SJCRH30 (cell line): ENCODE measurements around the gene NHERF1. TPM values are rescaled to one million over a fixed set of nuclear protein-coding genes. Genes with fewer than 3 reads are reported as not detected.

Source experiments
- DNase-seq, 2 experiments: peaks; one replicate each; pipeline ENCODE4 v3.0.0-alpha.2; 2015 to 2020
- H3K27ac ChIP-seq: fragments of 250-450 bp; sonication (Bioruptor Pico); 2 replicates; pipeline ENCODE4 v1.5.1; 2020; ENCODE audit warnings: mild to moderate bottlenecking, moderate library complexity
- H3K27me3 ChIP-seq: fragments of 250-450 bp; sonication (Bioruptor Pico); 2 replicates; pipeline ENCODE4 v1.5.1; 2020; ENCODE audit warnings: mild to moderate bottlenecking, moderate library complexity
- H3K36me3 ChIP-seq: fragments of 250-450 bp; sonication (Bioruptor Pico); 2 replicates; pipeline ENCODE4 v1.5.1; 2020; ENCODE audit warnings: mild to moderate bottlenecking, moderate library complexity
- H3K4me1 ChIP-seq: fragments of 250-450 bp; sonication (Bioruptor Pico); 2 replicates; pipeline ENCODE4 v1.5.1; 2020; ENCODE audit warnings: mild to moderate bottlenecking, moderate library complexity
- H3K4me3 ChIP-seq: fragments of 250-450 bp; sonication (Bioruptor Pico); 2 replicates; pipeline ENCODE4 v1.5.1; 2020; ENCODE audit warnings: mild to moderate bottlenecking, moderate library complexity
- H3K9me3 ChIP-seq: fragments of 250-450 bp; sonication (Bioruptor Pico); replicated peaks from 2 replicates; pipeline ENCODE4 v1.5.1; 2020; ENCODE audit warnings: mild to moderate bottlenecking, moderate library complexity
- total RNA-seq: library from RNA; depleted of rRNA; stranded (reverse); fragments of >200 nt; shearing (Covaris generic); gene quantifications from 2 replicates; pipeline ENCODE4 v1.2.3, GENCODE V29; 2014

The NHERF1 gene
- total RNA-seq, 1 experiment from 2014 or later = 45.4 TPM

DNA sequence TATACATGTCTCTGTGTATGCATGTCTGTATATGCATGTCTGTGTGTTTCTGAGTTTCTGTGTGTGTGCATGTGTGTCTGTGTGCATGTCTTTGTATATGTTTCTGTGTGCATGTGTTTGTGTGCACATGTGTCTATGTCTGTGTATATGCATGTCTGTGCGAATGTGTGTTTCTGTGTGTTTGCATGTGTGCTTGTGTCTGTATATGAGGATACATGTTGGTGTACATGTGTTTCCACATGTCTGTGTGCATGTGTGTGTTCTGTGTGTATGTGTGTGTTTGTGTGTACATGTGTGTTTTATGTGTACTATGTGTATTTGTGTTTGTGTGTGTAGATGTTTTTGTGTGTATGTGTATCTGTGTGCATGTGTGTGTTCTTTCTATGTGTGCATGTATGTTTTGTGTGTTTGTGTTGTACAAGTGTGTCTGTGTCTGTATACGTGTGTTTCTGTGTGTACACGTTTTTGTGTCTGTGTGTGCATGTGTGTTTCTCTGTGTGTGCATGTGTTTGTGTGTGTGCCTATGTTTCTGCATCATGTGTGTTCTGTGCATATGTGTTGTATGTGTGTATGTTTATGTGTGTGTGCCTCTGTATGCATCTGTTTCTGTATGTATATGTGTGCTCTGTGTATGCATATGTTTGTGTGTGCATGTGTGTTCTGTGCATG lies 20.3 kb upstream of the NHERF1 start:
- no peak for DNase-seq
- no peak overlapping the region for H3K4me3 ChIP-seq
- H3K36me3 ChIP-seq = no peaks in the 10 kb centered on the region
- peaks cover 8% of the 10 kb centered on the region; the same call in 1 of the 2 replicates for H3K9me3 ChIP-seq
- H3K4me1 ChIP-seq = peaks cover 18% of the 10 kb centered on the region
- H3K27me3 ChIP-seq = peaks cover 4% of the 10 kb centered on the region; the same call in 1 of the 2 replicates
- H3K27ac ChIP-seq = no peak overlapping the region

- Histone ChIP-seq H3K4me3 (no peak overlapping the region), H3K9me3 (peaks cover 8% of the 10 kb centered on the region; the same call in 1 of the 2 replicates), H3K27ac (no peak overlapping the region), H3K4me1 (peaks cover 16% of the 10 kb centered on the region), H3K27me3 (peaks cover 4% of the 10 kb centered on the region; the same call in 1 of the 2 replicates), H3K36me3 (no peaks in the 10 kb centered on the region)
- no peak for DNase-seq
Measured at GRCh38 chr17:74728702-74729075, 19.7 kb upstream of the NHERF1 start.

GRCh38 chr17:74729368-74729767 lies 19.1 kb upstream of the NHERF1 start:
- no peaks in the 10 kb centered on the region for H3K36me3 ChIP-seq

DNA sequence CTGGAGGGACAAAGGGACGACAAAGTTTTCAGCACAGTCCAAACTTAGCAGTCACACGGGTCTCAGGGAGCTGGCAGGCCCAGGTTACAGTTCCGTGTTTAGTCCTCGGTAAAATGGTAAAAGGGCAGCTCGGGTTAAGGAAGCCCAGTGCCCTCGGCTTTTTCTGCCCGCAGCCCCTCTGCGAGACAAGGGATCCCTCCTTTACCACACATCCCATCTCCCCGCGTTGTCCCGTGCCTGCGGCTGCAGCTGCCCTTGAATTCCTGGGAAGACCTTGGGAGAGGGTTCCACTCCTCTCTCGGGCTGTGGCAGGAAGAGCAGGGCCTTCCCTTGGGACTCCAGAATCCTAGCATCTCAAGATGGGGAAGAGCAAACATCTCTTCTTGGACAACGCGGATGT lies 18.6 kb upstream of the NHERF1 start:
- no peak overlapping the region for H3K4me3 ChIP-seq
- H3K9me3 ChIP-seq = peaks cover 8% of the 10 kb centered on the region; the same call in 1 of the 2 replicates
- no peaks in the 10 kb centered on the region for H3K36me3 ChIP-seq
- DNase-seq = no peak
- peaks cover 4% of the 10 kb centered on the region; the same call in 1 of the 2 replicates for H3K4me1 ChIP-seq
- H3K27ac ChIP-seq = no peak overlapping the region
- peaks cover 4% of the 10 kb centered on the region; the same call in 1 of the 2 replicates for H3K27me3 ChIP-seq

More at GRCh38 chr17:74729368-74729767, 19.1 kb upstream of the NHERF1 start:
- Histone ChIP-seq H3K27ac (no peak overlapping the region), H3K9me3 (peaks cover 8% of the 10 kb centered on the region; the same call in 1 of the 2 replicates), H3K27me3 (peaks cover 4% of the 10 kb centered on the region; the same call in 1 of the 2 replicates), H3K4me1 (peaks cover 9% of the 10 kb centered on the region), H3K4me3 (no peak overlapping the region)
- no peak for DNase-seq

- H3K9me3 ChIP-seq = peaks cover 8% of the 10 kb centered on the region; the same call in 1 of the 2 replicates
- DNase-seq = no peak
- no peak overlapping the region for H3K4me3 ChIP-seq
- no peak overlapping the region for H3K27ac ChIP-seq
- no peaks in the 10 kb centered on the region; the same call in 1 of the 2 replicates for H3K4me1 ChIP-seq
- peaks cover 11% of the 10 kb centered on the region; the same call in 1 of the 2 replicates for H3K27me3 ChIP-seq
- H3K36me3 ChIP-seq = no peaks in the 10 kb centered on the region
Measured at GRCh38 chr17:74730491-74731346, 17.7 kb upstream of the NHERF1 start.

GRCh38 chr17:74731347-74731605 lies 17.2 kb upstream of the NHERF1 start:
- Histone ChIP-seq H3K27ac (no peak overlapping the region), H3K4me3 (no peak overlapping the region), H3K27me3 (peaks cover 12% of the 10 kb centered on the region; the same call in 1 of the 2 replicates), H3K9me3 (peaks cover 8% of the 10 kb centered on the region; the same call in 1 of the 2 replicates), H3K36me3 (no peaks in the 10 kb centered on the region), H3K4me1 (peaks cover 1% of the 10 kb centered on the region; the same call in 1 of the 2 replicates)
- DNase-seq = no peak

DNA sequence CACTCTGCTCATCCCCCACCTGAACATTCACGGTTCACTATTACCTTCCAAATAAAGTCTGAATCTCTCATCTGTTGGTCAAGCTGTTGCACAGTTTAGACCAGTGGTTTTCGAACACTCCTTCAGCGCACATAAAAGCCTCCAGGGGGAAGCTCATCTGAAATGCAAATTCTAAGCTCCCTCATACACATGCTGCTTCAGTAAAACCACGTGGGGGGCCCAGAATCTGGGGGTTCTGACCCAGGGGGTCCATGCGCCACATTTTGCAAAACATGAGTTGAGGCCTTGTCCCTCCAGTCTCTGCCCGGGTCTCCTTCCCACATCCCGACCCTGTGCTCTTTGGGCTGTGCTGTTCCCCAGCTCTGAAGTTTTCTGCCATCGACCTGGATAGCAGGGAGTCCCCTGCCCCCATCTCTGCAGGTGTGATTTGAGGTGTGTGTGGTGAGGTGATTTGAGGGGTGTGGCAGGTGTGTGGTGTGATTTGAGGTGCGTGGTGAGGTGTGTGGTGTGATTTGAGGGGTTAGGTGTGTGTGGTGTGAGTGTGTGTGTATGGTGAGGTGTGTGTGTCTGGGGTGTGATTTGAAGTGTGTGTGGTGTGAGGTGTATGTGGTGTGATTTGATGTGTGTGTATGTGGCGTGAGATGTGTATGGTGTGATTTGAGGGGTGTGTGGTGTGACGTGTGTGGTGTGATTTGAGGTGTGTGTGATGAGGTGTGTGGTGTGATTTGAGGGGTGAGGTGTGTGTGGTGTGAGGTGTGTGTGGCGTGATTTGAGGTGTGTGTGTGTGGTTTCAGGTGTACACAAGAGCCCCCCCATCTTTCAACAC lies 16.2 kb upstream of the NHERF1 start:
- Histone ChIP-seq H3K27me3 (peaks cover 18% of the 10 kb centered on the region; the same call in 1 of the 2 replicates), H3K27ac (no peak overlapping the region), H3K4me1 (peaks cover 7% of the 10 kb centered on the region; the same call in 1 of the 2 replicates), H3K9me3 (peaks cover 8% of the 10 kb centered on the region; the same call in 1 of the 2 replicates), H3K36me3 (no peaks in the 10 kb centered on the region), H3K4me3 (no peak overlapping the region)
- DNase-seq = no peak

DNA sequence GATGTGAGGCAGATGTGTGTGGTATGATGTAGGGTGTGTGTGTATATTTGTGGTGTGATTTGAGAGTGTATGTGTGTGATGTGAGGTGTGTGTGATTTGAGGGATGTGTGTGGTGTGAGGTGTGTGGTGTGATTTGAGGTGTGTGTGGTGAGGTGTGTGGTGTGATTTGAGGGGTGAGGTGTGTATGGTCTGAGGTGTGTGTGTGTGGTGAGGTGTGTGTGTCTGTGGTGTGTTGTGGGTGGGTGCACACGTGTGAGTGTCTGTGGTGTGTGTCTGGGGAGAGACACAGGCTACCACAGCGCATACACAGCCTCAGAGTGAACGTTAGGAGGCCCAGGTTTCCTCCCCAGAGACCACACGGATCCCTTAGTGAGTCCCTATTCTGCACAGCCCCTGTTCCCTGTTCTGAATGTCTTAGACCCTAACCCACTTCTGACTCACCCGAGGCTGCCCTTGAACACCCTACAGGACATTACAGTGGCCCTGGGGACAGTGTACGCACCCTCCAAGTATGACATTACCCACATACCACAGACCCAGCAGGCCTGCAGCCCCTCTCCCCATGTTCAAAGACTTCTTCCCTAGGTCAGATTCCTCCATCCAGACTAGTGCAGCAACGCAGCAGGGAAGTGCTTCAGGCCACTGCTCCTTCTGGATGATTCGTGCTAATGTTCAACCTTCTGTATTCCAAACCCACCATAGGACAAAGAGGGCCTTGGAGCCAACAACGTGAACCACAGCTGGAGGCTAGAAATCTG lies 14.9 kb upstream of the NHERF1 start:
- peaks cover 15% of the 10 kb centered on the region for H3K4me1 ChIP-seq
- no peak overlapping the region for H3K27ac ChIP-seq
- peaks cover 2% of the 10 kb centered on the region; the same call in 1 of the 2 replicates for H3K9me3 ChIP-seq
- H3K36me3 ChIP-seq = no peaks in the 10 kb centered on the region
- no peak overlapping the region for H3K4me3 ChIP-seq
- DNase-seq = no peak
- H3K27me3 ChIP-seq = peaks cover 22% of the 10 kb centered on the region; the same call in 1 of the 2 replicates

DNA sequence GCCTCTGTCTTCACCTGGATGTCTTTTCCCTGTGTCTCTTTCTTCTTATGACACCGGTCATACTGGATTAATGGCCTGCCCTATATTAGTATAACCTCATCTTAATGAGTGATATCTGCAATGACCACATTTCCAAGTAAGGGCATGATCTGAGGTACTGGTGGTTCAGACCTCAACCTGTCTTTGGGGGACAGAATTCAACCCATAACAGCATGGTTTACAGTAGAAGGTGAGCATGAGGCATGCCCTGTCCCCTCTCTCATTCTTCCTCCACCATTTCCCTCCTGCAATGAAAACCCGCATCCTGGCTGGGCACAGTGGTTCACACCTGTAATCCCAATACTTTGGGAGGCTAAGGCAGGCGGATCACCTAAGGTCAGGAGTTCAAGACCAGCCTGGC lies 14.2 kb upstream of the NHERF1 start:
- Histone ChIP-seq H3K9me3 (no peaks in the 10 kb centered on the region), H3K27ac (no peak overlapping the region), H3K27me3 (peaks cover 22% of the 10 kb centered on the region; the same call in 1 of the 2 replicates), H3K4me3 (no peak overlapping the region), H3K36me3 (no peaks in the 10 kb centered on the region), H3K4me1 (peaks cover 21% of the 10 kb centered on the region)
- no peak for DNase-seq

GRCh38 chr17:74736513-74737298 lies 11.7 kb upstream of the NHERF1 start, which contains the start of gene RAB37:
Gene RAB37 (plus strand): TSS chr17:74737256. CDS start chr17:74737273, 17 bp downstream.
- Histone ChIP-seq H3K36me3 (no peaks in the 10 kb centered on the region), H3K4me3 (peak within 1 kb of the TSS; percentile 49), H3K27me3 (peaks cover 17% of the 10 kb centered on the region; the same call in 1 of the 2 replicates), H3K27ac (peak within 1 kb of the TSS; percentile 2; the same call in 1 of the 2 replicates), H3K4me1 (peaks cover 21% of the 10 kb centered on the region), H3K9me3 (no peaks in the 10 kb centered on the region)
- DNase-seq = peak; percentile 42 to 50

GRCh38 chr17:74737299-74738050 lies 11.0 kb upstream of the NHERF1 start:
- Histone ChIP-seq H3K36me3 (no peaks in the 10 kb centered on the region), H3K4me3 (peak overlapping the region; percentile 49), H3K27ac (peak overlapping the region; percentile 2; the same call in 1 of the 2 replicates), H3K4me1 (peaks cover 25% of the 10 kb centered on the region), H3K27me3 (peaks cover 17% of the 10 kb centered on the region; the same call in 1 of the 2 replicates), H3K9me3 (no peaks in the 10 kb centered on the region)
- DNase-seq = peak; percentile 74 to 81
